GM21528 (cell line): Measurements from ENCODE around the gene SULF2.

Source experiments
- ATAC-seq: cut with Tn5 transposase; IDR thresholded peaks from one replicate; pipeline ENCODE4 v1.9.1; 2021; ENCODE audit warnings: mild to moderate bottlenecking, moderate library complexity; ENCODE audit not compliant: unreplicated experiment, low FRiP score

The SULF2 gene

DNA sequence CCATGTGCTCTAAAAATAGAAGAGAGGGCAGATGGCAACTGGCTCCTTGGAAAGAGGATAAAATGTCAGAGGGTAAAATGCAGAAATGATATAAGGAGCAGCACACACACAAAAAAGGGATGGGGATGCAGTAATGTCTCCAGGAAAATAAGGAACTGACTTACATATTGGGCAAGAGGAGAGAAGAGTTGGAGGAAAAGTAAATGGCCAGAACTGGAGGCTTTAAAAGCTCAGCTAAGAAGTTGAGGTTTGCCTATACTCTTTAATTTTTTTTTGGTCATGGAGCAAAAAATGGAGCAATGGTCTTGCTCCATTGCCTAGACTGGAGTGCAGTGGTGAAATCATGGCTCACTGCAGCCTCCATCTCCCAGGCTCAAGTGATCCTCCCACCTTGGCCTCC, 93.7 kb downstream of the SULF2 start:
- ATAC-seq: no peak

DNA sequence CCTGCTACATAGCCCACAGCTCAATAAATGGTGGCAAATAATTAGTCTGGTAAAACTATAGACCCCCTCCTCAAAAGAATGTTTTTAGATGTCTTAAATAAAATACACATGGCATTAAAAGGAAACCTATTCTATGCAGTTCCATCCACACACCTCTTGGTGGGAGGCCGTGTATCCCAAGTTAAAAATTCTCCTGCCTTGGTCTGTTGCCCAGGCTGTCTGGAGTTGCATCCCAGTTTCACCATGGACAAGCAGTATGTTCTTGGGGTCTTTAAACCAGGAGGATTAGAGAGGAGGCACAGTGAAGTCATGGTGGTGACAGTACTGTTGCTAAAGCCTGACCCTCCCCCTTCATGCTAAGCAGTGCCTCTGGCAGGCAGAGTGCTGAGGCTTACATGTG, 95.5 kb downstream of the SULF2 start:
- no peak for ATAC-seq

DNA sequence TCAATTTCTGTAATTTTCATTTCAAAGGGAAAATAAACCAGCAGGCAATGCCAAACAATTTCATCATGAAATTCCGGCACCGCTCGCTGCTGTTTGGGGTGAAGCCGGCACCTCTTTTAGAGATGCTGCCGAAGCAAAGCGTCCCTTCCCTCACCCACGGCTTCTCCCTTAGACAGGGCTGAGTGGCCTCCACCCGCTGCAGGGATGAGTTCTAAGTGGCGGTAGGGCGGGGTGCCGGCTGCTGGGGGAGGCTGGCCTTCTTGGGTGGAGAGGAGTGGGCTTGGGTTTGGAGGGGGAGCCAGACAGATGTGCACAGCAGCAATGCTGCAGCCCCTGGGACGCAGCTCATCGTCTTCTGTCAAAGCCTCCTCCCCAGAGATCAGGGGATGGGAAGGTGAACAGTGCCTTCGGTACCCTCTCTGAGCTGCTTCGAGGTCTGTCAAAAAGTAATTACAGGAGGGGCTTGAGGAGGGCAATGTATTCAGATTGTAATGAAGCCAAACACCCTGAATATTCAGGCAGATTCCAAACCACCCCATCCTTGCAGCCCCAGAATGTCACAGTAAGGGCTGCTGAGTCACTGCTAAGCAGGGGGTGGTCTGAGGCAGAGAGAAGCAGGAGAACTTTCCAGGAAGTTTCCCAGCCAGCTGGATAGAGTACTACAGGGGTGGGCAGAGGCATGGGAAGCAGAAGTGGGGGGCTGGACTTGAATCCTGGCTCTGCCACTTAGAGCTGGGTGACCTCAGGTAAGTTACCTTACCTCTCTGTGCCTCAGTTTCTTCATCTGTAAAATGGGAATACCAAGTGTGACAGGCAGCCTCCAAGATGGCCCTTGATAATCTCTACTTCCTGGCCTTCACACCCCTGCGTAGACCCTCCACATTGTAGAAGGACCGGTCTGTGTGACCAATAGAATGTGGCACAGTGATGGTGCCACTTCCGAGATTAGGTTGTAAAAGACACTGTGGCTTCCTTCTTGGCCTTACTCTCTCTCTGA, 96.6 kb downstream of the SULF2 start:
- no peak for ATAC-seq

DNA sequence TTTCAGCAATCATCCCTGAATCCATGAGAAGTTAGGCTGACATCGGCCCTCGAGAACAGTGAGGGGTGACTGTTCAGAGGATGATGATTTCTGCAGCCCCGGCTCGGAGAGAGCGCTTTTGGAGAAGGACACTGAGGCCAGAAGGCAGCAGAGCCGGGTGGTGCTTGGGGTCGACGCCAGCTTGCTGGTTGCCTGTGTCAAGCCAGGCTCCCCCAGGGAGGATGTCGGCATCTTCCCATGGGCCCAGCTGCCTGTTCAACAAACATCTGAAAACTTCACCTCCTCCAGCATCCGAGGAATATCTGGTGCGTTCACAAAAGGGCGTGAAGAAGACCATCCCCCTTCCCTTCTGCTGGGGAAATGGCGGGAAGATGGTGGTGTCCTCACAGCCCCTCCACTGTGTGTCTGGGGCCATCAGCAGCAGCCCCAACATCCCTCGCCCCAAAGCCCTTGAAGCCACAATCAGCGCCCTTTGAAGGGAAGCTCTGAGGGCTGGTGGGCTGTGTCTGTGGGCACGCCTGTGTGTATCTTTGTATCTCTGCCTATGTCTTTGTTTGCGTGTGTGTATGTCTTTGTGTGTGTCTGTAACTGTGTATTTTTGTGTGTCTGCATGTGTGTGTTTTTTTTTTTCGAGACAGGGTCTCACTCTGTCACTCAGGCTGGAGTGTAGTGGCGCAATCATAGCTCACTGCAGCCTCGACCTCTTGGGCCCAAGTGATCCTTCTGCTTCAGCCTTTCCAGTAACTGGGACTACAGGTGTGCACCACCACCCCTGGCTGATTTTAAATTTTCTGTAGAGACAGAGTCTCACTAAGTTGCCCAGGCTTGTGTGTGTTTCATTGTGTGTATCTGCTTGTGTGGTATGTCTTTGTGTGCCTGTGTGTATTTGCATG, 97.9 kb downstream of the SULF2 start:
- ATAC-seq: no peak

DNA sequence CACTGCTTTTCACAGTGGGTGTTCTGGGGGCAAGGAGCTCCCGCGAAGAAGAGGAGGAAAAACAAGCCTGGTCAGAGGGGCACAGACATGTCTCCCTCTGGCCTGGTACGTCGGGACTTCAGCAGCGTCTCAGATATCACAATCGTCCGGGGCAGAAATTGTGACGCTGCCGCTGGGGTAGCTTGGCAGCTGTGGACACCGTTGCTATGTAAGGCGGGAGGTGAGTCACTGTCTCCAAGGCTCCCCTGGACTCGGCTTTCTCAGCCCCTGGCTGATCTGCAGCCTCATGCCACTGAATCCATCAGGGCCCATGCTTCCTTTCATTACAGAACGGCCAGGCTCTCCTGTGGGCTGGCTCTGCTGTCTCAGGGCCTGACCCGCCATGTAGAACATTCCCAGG, 98.7 kb downstream of the SULF2 start:
- ATAC-seq: no peak

DNA sequence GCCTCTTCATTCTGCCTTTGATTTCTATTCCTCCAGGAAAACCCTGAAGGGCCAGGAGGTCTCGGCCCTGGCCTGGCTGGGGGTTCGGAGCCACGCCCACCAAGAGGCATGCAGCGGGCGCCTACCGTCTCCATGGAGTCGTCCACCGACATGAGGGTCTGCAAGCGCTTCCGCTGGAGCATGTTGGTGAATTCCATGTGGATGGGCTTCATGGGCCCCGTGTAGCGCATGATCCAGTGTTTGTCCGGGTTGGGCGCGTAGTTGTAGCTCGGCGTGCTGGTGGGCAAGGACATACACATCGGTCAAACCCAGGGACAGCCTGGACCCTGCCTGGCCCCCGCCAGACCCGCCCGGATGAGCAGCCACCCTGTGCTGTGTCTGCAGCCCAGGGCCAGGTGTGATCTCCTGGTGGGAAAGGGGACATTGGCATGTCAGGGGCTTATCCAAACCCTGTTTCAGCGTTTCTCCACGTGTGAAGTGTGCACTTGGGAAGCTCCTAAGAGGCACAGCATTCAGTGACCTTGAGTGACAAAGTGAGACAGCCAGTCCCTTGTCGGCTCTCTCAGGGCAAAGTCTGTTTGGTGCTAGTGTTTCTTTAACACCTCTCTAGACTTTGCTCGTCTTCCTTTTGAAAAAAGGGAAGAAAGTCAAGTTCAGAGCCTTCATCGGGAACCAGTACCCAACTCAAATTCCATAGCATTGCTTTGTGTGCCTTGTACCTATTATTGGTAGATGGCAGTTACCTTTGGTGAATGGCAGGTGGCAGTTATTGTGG, 100.8 kb downstream of the SULF2 start:
- no peak for ATAC-seq

DNA sequence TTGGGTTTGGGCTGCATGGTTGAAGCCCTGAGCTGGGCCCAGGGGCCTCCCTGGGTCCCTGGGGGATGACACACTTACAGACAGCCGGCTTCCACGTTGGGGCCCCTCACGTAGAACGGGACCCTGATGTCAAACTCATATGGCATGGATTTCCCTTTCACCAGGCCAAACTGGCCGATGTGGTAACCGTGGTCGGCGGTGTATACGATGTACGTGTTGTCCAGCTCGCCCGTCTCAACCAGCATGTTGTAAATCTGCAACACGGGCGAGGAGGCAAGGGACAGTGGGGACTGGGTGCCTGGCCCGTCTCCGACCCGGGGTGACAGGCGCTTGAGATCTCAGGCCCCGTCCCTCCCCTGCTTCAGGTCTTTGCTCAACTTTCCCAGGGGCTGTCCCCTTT, 102.4 kb downstream of the SULF2 start:
- ATAC-seq: no peak

DNA sequence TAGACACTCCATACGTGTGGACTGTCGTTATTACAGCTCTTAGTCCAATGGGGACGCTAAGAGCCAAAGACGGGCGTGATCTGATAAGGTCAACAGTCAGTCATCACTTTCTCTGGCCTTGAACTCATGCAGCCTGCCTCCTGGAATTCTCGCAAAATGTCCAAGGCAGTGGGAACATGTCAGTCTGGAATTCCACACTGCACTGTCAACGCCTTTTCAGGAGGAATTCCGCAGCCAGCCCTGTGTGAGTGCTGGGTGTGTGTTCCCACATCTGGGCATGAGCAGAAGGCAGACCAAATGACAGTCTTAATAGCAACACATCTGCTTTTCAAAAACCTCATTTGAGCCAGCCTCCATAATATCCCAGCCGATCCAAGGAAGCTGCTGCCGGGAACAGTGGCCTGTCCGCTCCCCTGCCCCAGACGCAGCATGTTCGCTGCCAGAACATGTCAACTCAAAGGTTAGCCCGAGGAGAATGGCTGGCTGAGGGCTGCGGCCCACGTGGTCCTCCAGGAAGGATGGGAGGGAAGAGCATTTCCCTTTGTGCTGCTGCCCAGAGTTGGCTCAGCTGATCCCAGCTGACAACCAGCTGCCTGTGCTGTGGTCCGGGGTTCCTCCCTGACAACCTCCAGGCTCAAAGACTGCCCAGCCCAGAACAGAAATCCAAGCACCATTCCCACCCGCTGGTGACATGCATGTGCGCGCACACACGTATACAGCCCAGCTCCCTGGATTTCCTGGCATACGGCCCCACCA, 103.1 kb downstream of the SULF2 start:
- no peak for ATAC-seq

DNA sequence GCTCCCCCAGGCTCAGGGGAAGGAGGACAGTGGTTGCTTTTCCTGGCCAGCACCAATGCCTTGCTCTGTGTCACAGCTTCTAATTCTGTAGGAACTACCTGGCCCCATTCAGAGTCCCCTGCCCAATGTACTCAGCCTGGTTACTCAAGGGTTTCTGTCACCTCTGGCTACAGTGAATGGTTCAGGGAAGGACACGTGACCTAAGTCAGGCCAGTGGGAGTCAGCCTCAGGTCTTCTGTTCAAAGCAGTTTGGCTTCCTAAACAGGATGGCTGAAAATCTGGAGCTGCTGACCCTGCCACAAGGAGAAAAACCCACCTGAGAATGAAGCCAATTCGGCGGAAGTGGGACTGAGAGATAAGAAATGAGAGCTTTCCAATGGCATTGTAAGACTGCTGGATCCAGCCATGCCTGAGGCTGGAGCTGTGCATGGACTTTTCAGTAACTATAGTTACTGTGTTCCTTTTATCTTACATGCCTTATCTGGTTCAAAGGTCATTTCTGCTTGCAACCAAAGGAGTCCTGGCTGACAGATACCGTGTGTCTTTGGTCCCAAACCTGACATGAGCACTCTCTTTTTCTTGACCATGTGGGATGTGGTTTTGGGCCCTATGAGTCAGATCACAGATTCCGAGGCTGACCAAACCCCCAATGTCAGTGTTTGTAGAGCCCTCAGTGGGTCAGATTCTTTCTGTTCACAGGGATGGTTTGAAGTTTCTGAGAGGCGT, 104.3 kb downstream of the SULF2 start:
- no peak for ATAC-seq

DNA sequence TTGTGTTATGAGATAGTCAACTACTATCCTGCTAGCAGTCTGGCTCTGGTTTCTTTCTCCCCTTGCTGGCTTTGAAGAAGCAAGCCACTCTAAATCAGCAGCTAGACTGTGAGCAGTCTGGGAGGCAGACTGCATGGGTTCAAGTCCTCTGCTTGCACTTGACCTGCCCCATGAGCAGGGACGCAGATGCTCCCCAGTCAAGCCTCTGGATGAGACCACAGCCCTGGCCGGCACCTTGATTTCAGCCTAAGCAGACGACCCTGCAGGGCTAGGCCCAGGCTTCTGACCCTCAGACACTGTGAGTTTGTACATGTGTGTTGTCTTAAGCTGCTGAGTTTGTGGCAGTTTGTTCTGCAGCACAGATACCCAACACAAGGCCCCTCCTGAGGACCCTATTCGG, 105.8 kb downstream of the SULF2 start:
- ATAC-seq: no peak

DNA sequence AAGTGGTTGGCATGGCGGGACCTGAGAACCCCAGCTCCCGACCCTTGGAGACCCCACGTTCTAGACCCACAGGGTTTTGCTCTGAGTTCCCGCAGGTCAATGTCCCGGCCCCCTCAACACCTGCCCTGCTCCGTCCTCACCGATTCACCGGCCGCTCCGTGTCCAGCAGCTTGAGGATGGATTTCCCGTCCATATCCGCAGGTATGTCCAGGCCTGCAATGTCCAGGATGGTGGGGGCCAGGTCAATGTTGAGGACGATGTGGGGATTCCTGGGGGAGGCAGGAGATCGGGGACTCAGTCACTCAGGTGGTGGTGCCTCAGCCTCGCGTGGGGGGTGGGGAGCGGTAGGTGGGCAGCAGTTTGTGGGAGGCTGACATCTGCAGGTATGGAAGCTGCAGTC, 106.7 kb downstream of the SULF2 start:
- ATAC-seq: no peak

DNA sequence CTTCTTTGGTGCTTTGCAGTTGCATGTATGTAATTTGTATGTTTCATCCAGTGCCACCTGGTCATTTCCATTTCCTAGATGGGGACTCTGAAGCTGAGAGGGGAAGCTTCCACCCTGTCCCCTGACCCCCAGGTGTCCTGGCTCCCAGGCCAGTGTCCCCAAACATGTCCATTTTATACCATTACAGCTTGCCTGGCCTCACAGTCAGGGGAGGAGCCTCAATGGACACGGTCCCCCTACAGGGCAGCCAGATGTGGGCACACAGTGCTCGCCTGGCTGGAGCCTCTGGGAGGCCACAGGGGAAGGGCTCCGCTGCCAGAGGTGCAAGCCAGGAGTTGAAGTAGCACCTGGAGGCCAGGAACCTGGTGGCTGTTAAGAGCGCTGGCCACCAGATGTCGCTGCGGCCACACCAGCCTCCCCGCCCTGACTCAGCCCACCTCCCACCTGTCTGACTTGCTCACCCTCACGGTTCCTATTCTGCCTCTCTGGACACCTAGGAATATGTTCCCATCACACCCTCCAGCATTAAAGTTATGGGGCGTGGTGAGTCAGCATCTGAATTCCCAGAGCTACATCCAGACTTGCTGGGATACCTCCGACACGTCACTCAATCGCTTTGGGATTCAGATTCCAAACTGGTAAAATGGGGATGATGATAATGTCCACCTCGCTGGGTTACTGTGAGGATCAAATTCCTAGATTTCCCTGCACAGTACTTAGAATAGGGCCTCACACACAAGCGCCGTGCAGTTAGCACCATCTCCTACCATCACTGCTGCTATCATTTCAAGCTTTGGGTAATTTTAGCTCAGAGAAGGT, 107.4 kb downstream of the SULF2 start:
- ATAC-seq: no peak

DNA sequence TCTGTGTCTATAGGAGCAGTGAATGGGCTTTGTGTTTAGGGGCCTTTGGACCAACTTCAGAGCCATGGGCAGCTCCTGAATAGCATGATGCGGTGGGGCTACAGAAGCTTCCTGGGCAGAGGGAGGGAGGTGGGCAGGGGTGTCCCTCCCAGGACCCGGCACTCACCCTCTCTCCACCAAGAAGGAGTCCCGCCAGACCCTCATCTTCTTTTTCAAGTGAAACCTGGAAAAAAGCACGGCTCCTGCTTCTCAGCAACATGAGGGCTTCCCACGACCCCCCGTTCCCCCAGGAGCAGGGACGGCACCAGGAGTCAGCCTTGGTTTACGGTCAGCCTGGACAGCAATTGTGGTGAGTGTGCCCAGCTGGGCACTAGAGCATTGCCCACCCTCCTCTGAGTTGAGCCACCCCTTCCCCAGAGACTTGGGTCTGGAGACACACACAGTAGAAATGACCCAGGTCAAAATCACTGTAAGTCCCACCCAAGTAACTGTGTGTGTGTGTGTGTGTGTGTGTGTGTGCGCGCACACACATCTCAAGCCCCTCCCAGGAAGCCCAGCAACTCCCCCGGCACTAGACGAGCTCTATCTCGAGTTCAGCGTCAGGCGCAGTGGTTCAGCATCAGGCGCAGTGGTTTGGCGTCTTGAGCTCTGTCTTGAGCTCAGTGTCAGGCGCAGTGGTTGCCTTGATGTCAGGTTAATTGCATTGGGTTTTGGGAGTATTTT, 108.2 kb downstream of the SULF2 start:
- ATAC-seq: no peak

DNA sequence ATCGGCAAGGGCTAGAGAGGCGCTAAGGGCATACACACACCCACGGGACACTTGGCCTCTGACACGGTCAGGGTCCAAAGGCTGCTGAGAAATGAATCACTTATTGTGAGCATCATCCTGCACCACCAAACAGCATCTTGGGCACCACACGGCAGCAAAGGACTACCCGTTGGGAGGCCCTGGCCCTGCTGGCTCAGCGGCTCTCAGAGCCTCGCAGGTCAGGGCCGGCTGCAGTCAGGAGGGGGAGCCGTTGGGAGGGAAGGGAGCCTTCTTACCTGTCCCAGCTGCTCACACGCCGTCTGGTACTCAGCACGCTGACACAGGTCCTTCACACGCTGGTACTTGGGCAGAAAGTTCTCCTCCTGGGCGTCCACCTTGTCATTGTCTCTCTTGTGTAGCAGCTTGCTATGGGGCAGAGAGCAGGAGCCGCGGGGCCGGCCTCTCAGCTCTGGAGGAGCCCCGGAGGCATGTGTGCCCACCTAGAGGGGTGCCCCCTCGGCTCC, 109.0 kb downstream of the SULF2 start:
- ATAC-seq: no peak

DNA sequence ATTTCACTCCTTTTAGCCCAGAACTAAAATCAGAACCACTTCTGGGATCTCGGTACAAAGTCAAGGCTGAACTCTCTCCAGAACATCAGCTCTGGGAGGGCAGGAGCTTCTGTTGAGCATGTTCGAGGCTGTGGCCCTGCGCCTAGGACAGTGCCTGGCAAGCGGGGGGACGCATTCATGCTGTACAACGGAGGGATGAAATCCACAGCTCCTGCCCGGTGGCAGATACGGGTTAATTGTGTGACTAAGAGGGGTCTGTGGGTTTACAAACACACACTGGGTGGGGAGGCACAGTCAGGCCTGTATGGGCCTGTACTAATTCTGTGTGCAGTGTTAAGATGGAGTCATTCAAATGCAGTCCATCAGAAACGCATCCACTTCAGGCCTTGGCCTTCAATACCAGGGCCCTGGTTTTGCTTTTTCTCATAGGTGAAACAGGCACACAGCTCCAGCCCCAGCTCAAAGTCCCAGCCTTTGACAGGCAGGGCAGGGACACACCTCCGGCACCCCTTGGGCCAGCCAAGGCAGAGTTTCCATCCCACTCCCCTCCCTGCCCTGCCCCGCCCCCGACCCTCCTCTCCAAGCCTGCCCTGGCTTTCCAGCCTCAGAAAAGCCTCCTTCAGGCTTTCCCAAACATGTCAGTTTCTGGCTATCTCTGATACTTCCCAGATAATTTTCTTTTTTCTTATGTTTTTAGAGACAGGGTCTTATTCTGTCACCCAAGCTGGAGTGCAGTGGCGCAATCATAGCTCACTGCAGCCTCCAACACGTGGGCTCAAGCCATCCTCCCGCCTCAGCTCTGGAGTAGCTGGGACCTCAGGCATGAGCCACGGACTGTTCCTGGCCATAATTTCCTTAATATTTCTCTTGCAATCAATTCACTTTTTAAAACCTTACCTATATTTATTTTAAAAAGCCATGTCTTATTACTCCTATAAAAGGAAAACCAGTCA, 109.8 kb downstream of the SULF2 start:
- no peak for ATAC-seq

DNA sequence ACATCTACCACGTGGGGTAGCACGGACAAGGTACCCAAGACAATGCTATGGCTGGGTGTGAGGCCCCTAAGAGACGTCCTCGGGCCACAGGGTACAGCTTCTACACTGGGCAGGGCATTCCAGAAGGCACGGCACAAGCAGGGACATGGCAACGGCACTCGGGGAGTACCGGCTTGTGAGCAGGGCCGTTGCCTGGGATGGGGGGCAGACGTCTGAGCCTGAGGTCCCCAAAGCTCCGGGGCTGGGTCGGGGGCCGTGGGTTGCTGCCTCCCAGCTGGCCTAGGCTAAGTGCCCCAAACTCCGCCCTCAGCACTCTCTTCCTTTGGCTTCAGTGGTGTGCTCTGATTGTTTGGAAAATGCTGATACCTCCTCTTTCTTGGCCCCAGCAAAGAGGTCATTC, 110.6 kb downstream of the SULF2 start:
- ATAC-seq: no peak

DNA sequence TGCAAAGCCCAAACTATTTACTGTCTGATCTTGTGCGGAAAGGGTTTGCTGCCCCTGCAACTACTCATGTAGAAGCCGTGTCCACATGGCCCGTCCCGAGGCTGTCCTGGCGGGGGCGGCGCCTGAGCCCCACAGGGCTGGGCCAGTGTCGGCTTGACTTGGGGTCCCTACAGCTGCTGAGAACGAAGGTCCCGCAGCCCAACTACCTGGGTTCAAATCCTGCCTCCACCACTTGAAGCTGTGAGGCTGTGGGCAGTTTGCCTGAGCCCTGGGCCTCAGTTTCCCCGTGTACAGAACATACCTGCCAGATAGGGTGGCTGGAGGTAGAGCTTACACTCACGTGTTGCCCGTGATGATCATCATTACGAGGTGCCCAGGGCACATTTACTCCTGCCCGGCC, 111.1 kb downstream of the SULF2 start:
- no peak for ATAC-seq
